Activated naive CD4-positive, alpha-beta T cell (primary cell): ENCODE results near the gene ZNF883.

Source experiments
- DNase-seq, 4 experiments: peaks; one replicate each; lab custom pipeline; 2025; lab: John Stamatoyannopoulos, UW

ZNF883 gene

DNA sequence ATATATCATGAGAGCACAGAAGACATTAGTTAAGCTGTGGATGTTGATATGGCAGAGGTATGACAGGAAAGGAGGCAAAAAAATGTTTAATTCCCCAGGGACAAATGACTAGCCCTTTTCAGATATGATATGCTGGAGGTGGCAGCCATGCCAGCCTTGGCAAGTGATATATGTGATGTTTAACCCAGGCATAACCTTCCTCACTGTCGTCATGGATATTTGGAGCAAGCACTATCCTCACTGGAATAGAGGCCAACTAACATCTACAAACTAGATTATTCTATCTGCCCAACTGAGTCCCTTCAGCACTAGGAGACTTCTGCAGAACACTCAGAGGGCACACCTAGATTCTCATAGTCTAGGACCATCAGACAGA lies 94.0 kb downstream of the ZNF883 start:
- DNase-seq: no peak

DNA sequence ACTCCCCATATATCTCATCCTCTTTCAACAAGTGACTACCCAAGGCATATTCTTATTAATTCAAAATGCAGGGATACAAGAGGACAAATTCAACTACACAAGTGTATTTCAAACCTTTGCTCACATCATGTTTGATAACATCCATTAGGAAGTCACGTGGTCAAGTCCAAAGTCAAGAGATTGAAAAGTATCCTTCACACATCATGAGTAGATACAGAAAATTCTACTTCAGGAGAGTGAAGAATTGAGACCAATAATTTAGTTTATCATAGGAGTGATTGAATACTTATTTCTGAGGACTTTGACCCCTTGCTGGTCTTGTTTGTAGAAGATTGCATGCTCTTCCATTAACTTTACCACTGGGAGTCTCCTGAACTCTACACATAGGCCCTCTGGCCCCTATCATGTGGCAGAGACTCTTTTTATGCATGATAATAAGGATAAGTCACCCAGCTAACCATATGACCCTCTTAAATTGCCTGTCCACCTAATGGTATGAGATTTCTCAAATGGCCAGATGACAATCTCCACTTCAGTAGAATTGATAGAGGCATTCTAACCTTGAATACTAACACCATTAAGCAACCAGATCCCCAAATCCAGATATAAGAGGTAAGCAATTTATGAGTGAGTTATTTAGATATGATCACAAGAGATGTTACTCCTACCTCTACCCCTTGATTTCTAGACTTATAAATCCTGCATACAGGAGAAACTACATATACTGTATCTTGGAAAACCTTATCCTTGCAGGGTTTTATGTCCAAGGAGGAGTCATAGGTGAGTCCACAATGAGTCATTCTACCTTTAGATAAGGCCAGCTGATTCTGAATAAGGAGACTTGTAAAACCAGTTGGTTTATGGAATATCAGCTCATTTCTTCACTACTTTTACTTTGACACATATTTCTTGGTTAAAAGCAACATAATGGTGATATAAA lies 94.7 kb downstream of the ZNF883 start:
- DNase-seq: no peak

DNA sequence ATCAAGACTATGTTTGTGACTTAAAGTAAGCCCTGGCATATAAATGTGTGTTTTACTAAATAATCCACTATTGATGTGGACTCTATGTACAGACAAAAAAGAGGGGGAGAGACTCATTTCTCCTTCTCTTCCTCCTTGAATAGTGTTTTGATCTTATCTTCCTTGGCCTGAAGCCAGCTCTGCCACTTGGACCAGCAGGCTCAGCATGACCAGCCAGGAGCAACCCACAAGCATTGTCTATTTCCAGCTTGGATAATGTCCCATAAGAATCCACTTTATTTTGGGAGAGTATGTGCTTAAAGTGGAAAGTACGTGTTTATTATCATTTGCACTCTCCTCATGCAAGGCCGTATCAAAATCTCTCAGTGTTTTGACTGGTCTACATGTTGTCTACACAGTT lies 97.5 kb downstream of the ZNF883 start:
- no peak for DNase-seq

DNA sequence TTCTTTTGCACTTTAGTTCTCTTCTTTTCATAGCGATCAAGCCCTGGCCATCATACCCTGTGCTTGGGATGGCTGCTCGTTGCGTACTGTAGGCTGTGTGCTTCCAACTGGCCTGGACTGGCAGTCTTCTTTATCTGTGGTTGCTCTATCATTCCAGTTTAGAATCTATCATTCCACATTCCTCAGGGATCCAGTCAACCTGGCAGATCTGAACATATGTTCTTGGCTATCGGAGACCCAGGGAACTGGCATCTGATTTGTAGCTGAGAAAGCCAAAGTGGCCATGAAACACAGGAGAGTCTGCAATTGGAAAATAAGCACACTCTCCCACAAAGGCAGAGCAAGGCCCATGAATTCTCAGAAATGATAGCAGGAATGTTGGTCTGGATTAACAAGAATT lies 98.7 kb downstream of the ZNF883 start:
- DNase-seq: no peak

DNA sequence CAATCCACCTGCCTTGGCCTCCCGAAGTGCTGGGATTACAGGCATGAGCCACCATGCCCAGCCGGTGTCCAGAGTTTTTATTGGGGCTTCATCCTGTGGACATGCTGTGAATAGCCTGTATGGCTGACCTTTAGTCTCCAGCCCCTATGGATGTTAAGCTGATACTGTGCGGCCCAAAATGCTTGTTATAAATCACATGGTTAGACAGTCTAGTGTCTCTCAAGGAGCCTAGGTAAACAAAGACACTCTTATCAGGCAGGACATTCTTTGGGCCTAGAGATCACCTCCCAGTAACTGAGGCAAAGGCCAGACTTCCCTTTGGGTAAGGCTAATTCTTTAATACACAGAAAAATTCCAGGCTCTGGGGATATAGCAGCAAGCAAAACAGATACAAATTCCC lies 99.4 kb downstream of the ZNF883 start:
- no peak for DNase-seq

DNA sequence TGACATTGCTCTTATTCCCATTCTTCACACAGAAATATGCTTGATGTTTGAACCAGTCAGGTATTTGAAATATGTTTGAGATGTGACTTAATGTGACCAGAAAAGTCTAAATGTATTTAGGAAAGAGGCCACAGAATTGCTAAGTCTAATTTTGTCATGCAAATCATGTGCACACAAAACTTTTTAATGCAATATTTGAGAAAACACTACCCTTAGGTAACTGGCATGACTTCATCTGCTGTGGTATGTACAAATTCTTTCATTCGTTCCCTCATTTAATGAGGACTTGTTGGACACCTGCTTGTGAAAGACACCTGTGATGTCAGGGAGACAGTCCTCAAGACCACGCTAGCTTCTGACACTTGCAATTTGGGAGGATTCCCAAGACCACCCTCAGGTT lies 100.3 kb downstream of the ZNF883 start:
- no peak for DNase-seq
